Esophagus squamous epithelium (tissue), 5 donors: ENCODE results near the gene XPNPEP1. TPM values are rescaled to one million over a fixed set of nuclear protein-coding genes. Genes with fewer than 3 reads are reported as not detected.

Source experiments
- DNase-seq: peaks from one replicate; lab custom pipeline; 2025; lab: John Stamatoyannopoulos, UW
- H3K27ac ChIP-seq, 4 donors: fragments of 200-600 bp; sonication (generic); one replicate each; pipeline ENCODE4 v1.5.1; 2016 to 2019; ENCODE audit warnings: mild to moderate bottlenecking in 1 of 4
- H3K27me3 ChIP-seq, 4 donors: fragments of 200-600 bp; sonication (generic); 1 replicate in 3 of 4; 2 replicates in 1 of 4; pipeline versions ENCODE4 v1.5.1 to v1.6.0; 2017 to 2021; ENCODE audit warnings: antibody characterized with exemption in 1 of 4
- H3K36me3 ChIP-seq, 3 donors: fragments of 200-600 bp; sonication (generic); one replicate each; pipeline ENCODE4 v1.5.1; 2016 to 2019
- H3K4me1 ChIP-seq, 3 donors: fragments of 200-600 bp; sonication (generic); one replicate each; pipeline ENCODE4 v1.5.1; 2017 to 2019
- H3K4me3 ChIP-seq, 4 donors: fragments of 200-600 bp; sonication (generic); 1 replicate in 3 of 4; 2 replicates in 1 of 4; pipeline ENCODE4 v1.5.1; 2016 to 2019; ENCODE audit warnings: mild to moderate bottlenecking in 2 of 4, moderate library complexity in 1 of 4
- H3K9me3 ChIP-seq, 3 donors: fragments of 200-600 bp; sonication (generic); one replicate each; pipeline ENCODE4 v1.5.1; 2016 to 2019
- CTCF ChIP-seq, 6 experiments: fragments of 450-650 bp in 4 of 6; fragments of 200-600 bp in 2 of 6; sonication (generic) in 2 of 6; IDR thresholded peaks; one replicate each; pipeline ENCODE4 v1.5.1; 2016 to 2019; ENCODE audit warnings: antibody characterized with exemption in 6 of 6, mild to moderate bottlenecking in 4 of 6, moderate library complexity in 4 of 6
- POLR2A ChIP-seq, 4 donors: fragments of 450-650 bp; IDR thresholded peaks; one replicate each; pipeline ENCODE4 v1.6.1; 2017; ENCODE audit warnings: antibody characterized with exemption in 4 of 4, mild to moderate bottlenecking in 4 of 4, moderate library complexity in 3 of 4
- WGBS, 2 donors: methylation state at CpG; one replicate each; pipeline ENCODE4 v1.1.5; 2018; 5-methylcytosine and 5-hydroxymethylcytosine counted together
- intact Hi-C: fragments of 100-400 bp; cut with DNase I; formaldehyde crosslinking; loops from one replicate; pipeline ENCODE4 v1.15.0; 2022
- total RNA-seq, 4 donors: library from RNA; depleted of rRNA; stranded (reverse); fragments of >200 nt; gene quantifications; one replicate each; pipeline ENCODE4 v1.1.0, GENCODE V29; 2016
- donor health status: DM: yes; HTN: yes; CAD: no.

Gene XPNPEP1
- total RNA-seq, 4 donors from 2014 or later: 39.0 to 79.3 (median 60.1) TPM

GRCh38 chr10:109947111-109947920 lies 24.0 kb upstream of the XPNPEP1 start:
- Histone ChIP-seq H3K4me3 (no peak overlapping the region), H3K27me3 (no peaks in the 10 kb centered on the region), H3K4me1 (no peaks in the 10 kb centered on the region), H3K9me3 (no peaks in the 10 kb centered on the region), H3K36me3 (no peaks in the 10 kb centered on the region), H3K27ac (no peak overlapping the region)
- intact Hi-C loops: no loop called here
- 42 to 49% methylated on average over 5 of the region's 5 CpGs for WGBS, 2 donors
- TF ChIP-seq CTCF (IDR thresholded peaks at IDR 0.05): no peak
- no peak for TF ChIP-seq POLR2A (IDR thresholded peaks at IDR 0.05)
- no peak for DNase-seq

- intact Hi-C loops: no loop called here
- TF ChIP-seq POLR2A (IDR thresholded peaks at IDR 0.05) (no peak), CTCF (IDR thresholded peaks at IDR 0.05) (no peak)
- H3K27ac ChIP-seq: no peak overlapping the region
- H3K4me1 ChIP-seq: peaks cover 0 to 1% (median 0%) of the 10 kb centered on the region in 3 donors
- H3K9me3 ChIP-seq: no peaks in the 10 kb centered on the region
- DNase-seq: no peak
- no peaks in the 10 kb centered on the region for H3K36me3 ChIP-seq
- H3K27me3 ChIP-seq: no peaks in the 10 kb centered on the region
- WGBS, 2 donors: 74 to 86% methylated on average over 3 of the region's 3 CpGs
- no peak overlapping the region for H3K4me3 ChIP-seq
Observed at GRCh38 chr10:109946680-109947079, 23.4 kb upstream of the XPNPEP1 start.

- Histone ChIP-seq H3K9me3 (no peaks in the 10 kb centered on the region), H3K4me1 (peaks cover 0 to 5% (median 0%) of the 10 kb centered on the region in 3 donors), H3K4me3 (no peak overlapping the region), H3K27ac (no peak overlapping the region), H3K27me3 (no peaks in the 10 kb centered on the region), H3K36me3 (no peaks in the 10 kb centered on the region)
- no peak for DNase-seq
- TF ChIP-seq CTCF (IDR thresholded peaks at IDR 0.05) (no peak), POLR2A (IDR thresholded peaks at IDR 0.05) (no peak)
- intact Hi-C loops: no loop called here
- WGBS, 2 donors: 55 to 65% methylated on average over 4 of the region's 4 CpGs
Observed at GRCh38 chr10:109945473-109946177, 22.3 kb upstream of the XPNPEP1 start.

GRCh38 chr10:109944613-109945012 lies 21.3 kb upstream of the XPNPEP1 start:
- H3K36me3 ChIP-seq: no peaks in the 10 kb centered on the region
- DNase-seq: no peak
- peaks cover 0 to 5% (median 0%) of the 10 kb centered on the region in 3 donors for H3K4me1 ChIP-seq
- 57 to 67% methylated on average over 1 of the region's 1 CpG for WGBS, 2 donors
- intact Hi-C loops: no loop called here
- H3K9me3 ChIP-seq: no peaks in the 10 kb centered on the region
- H3K27ac ChIP-seq: no peak overlapping the region
- TF ChIP-seq CTCF (IDR thresholded peaks at IDR 0.05) (no peak), POLR2A (IDR thresholded peaks at IDR 0.05) (no peak)
- H3K4me3 ChIP-seq: no peak overlapping the region
- no peaks in the 10 kb centered on the region for H3K27me3 ChIP-seq
